Vagina (tissue), 1 donor: ENCODE results near the gene PCP4. TPM values are rescaled to one million over a fixed set of nuclear protein-coding genes. Genes with fewer than 3 reads are reported as not detected.

ENCODE experiments used
- total RNA-seq: library from RNA; depleted of rRNA; stranded (reverse); fragments of >200 nt; gene quantifications from one replicate; pipeline ENCODE4 v1.2.3, GENCODE V29; 2016

Gene PCP4
- total RNA-seq, 1 donor from 2014 or later = 174 TPM

Other genes with a start within 250 kb of the PCP4 start
- gene IGSF5, start 122.3 kb upstream of the PCP4 start, total RNA-seq = not detected